IgD-negative memory B cell (primary cell): Measurements from ENCODE around the gene TRMT2A. TPM values are rescaled to one million over a fixed set of nuclear protein-coding genes. Genes with fewer than 3 reads are reported as not detected.
A peak's percentile ranks its signal among the peaks of the same experiment; 100 is the strongest.

ENCODE experiments used
- H3K27ac Mint-ChIP-seq, 3 donors: one replicate each; pipeline ENCODE4 v1.8.0; 2020 to 2022; ENCODE audit warnings: mild to moderate bottlenecking in 3 of 3, mixed read lengths in 3 of 3, moderate library complexity in 1 of 3
- H3K27me3 Mint-ChIP-seq: one replicate; pipeline ENCODE4 v1.8.0; 2021; ENCODE audit warnings: mixed read lengths
- H3K36me3 Mint-ChIP-seq: one replicate; pipeline ENCODE4 v1.8.0; 2020; ENCODE audit warnings: mild to moderate bottlenecking, mixed read lengths
- H3K4me1 Mint-ChIP-seq, 3 donors: one replicate each; pipeline ENCODE4 v1.8.0; 2020 to 2022; ENCODE audit warnings: mixed read lengths in 3 of 3, mild to moderate bottlenecking in 1 of 3
- H3K4me3 Mint-ChIP-seq, 4 donors: one replicate each; pipeline ENCODE4 v1.8.0; 2020 to 2022; ENCODE audit warnings: mild to moderate bottlenecking in 4 of 4, mixed read lengths in 4 of 4, moderate library complexity in 3 of 4
- H3K9me3 Mint-ChIP-seq, 3 donors: one replicate each; pipeline ENCODE4 v1.8.0; 2020 to 2021; ENCODE audit warnings: mixed read lengths in 3 of 3, mild to moderate bottlenecking in 1 of 3
- polyA plus RNA-seq: library from polyadenylated mRNA; unstranded; fragments of 300-500 nt; fragmentation: Illumina TruSeq; gene quantifications from one replicate; pipeline ENCODE4 v1.2.3, GENCODE V29; 2021

The TRMT2A gene
- polyA plus RNA-seq, 1 donor from 2014 or later = 33.7 TPM

- Mint-ChIP-seq H3K27me3 (no peaks in the 10 kb centered on the region), H3K27ac (peak overlapping the region in 1 of 3 donors; percentile 31), H3K4me3 (peak overlapping the region; percentile 75 to 91 (median 86)), H3K36me3 (no peaks in the 10 kb centered on the region), H3K9me3 (no peaks in the 10 kb centered on the region), H3K4me1 (peaks cover 4 to 12% (median 10%) of the 10 kb centered on the region in 3 donors)
Observed at GRCh38 chr22:20132686-20133246, 15.7 kb upstream of the TRMT2A start.

GRCh38 chr22:20131859-20132685 lies 15.0 kb upstream of the TRMT2A start:
- H3K9me3 Mint-ChIP-seq = no peaks in the 10 kb centered on the region
- H3K36me3 Mint-ChIP-seq = no peaks in the 10 kb centered on the region
- H3K4me1 Mint-ChIP-seq = peaks cover 4 to 12% (median 6%) of the 10 kb centered on the region in 3 donors
- no peak overlapping the region for H3K27ac Mint-ChIP-seq
- no peaks in the 10 kb centered on the region for H3K27me3 Mint-ChIP-seq
- H3K4me3 Mint-ChIP-seq = peak overlapping the region in 3 of 4 donors; percentile 75 to 91 (median 82)

GRCh38 chr22:20131597-20131858 lies 14.5 kb upstream of the TRMT2A start, which contains the start of gene ZDHHC8:
TSS of gene ZDHHC8 (plus strand) at chr22:20131804. CDS start at chr22:20131948, 144 bp downstream.
- no peaks in the 10 kb centered on the region for H3K27me3 Mint-ChIP-seq

GRCh38 chr22:20130731-20131596 lies 13.9 kb upstream of the TRMT2A start:
- Mint-ChIP-seq H3K27me3 (no peaks in the 10 kb centered on the region), H3K4me1 (peaks cover 3 to 7% (median 4%) of the 10 kb centered on the region in 3 donors), H3K27ac (peak overlapping the region in 2 of 3 donors; percentile 78 to 79), H3K36me3 (no peaks in the 10 kb centered on the region), H3K4me3 (peak overlapping the region; percentile 65 to 83 (median 80)), H3K9me3 (no peaks in the 10 kb centered on the region)

More at GRCh38 chr22:20131597-20131858, 14.5 kb upstream of the TRMT2A start, which contains the start of gene ZDHHC8:
- Mint-ChIP-seq H3K36me3 (no peaks in the 10 kb centered on the region), H3K27ac (peak within 1 kb of the TSS in 2 of 3 donors; percentile 31 to 78), H3K4me1 (peaks cover 4 to 11% (median 6%) of the 10 kb centered on the region in 3 donors), H3K9me3 (no peaks in the 10 kb centered on the region), H3K4me3 (peak within 1 kb of the TSS; percentile 75 to 91 (median 82))

- Mint-ChIP-seq H3K4me3 (peak overlapping the region; percentile 49 to 82 (median 72)), H3K27me3 (no peaks in the 10 kb centered on the region), H3K9me3 (no peaks in the 10 kb centered on the region), H3K27ac (peak overlapping the region in 1 of 3 donors; percentile 79), H3K4me1 (peaks cover 3 to 7% (median 4%) of the 10 kb centered on the region in 3 donors), H3K36me3 (no peaks in the 10 kb centered on the region)
Observed at GRCh38 chr22:20130319-20130718, 13.3 kb upstream of the TRMT2A start.

- no peaks in the 10 kb centered on the region for H3K36me3 Mint-ChIP-seq
Observed at GRCh38 chr22:20129747-20130014, 12.7 kb upstream of the TRMT2A start.

GRCh38 chr22:20128902-20129746 lies 12.1 kb upstream of the TRMT2A start:
- no peaks in the 10 kb centered on the region for H3K27me3 Mint-ChIP-seq
- peak overlapping the region in 3 of 4 donors; percentile 37 to 89 (median 44) for H3K4me3 Mint-ChIP-seq
- H3K4me1 Mint-ChIP-seq = peaks cover 0 to 3% (median 2%) of the 10 kb centered on the region in 3 donors
- no peaks in the 10 kb centered on the region for H3K9me3 Mint-ChIP-seq
- peak overlapping the region; percentile 43 to 81 (median 74) for H3K27ac Mint-ChIP-seq
- H3K36me3 Mint-ChIP-seq = no peaks in the 10 kb centered on the region

More at GRCh38 chr22:20129747-20130014, 12.7 kb upstream of the TRMT2A start:
- Mint-ChIP-seq H3K4me1 (peaks cover 3 to 5% (median 4%) of the 10 kb centered on the region in 3 donors), H3K9me3 (no peaks in the 10 kb centered on the region), H3K27ac (no peak overlapping the region), H3K27me3 (no peaks in the 10 kb centered on the region), H3K4me3 (peak overlapping the region in 1 of 4 donors; percentile 89)

GRCh38 chr22:20128619-20128901 lies 11.5 kb upstream of the TRMT2A start:
- Mint-ChIP-seq H3K36me3 (no peaks in the 10 kb centered on the region), H3K27me3 (no peaks in the 10 kb centered on the region), H3K4me1 (peaks cover 0 to 3% (median 1%) of the 10 kb centered on the region in 3 donors), H3K4me3 (peak overlapping the region in 1 of 4 donors; percentile 89), H3K27ac (peak overlapping the region in 2 of 3 donors; percentile 43 to 74), H3K9me3 (no peaks in the 10 kb centered on the region)

GRCh38 chr22:20127869-20128618 lies 11.0 kb upstream of the TRMT2A start:
- Mint-ChIP-seq H3K4me3 (peak overlapping the region in 2 of 4 donors; percentile 39 to 89), H3K27ac (peak overlapping the region; percentile 43 to 85 (median 74)), H3K9me3 (no peaks in the 10 kb centered on the region), H3K4me1 (peaks cover 0 to 2% (median 1%) of the 10 kb centered on the region in 3 donors), H3K27me3 (no peaks in the 10 kb centered on the region), H3K36me3 (no peaks in the 10 kb centered on the region)

GRCh38 chr22:20127318-20127868 lies 10.4 kb upstream of the TRMT2A start:
- Mint-ChIP-seq H3K9me3 (no peaks in the 10 kb centered on the region), H3K27ac (peak overlapping the region in 2 of 3 donors; percentile 19 to 74), H3K4me1 (peaks cover 0 to 1% (median 0%) of the 10 kb centered on the region in 3 donors), H3K27me3 (no peaks in the 10 kb centered on the region), H3K36me3 (no peaks in the 10 kb centered on the region), H3K4me3 (peak overlapping the region in 1 of 4 donors; percentile 89)

- Mint-ChIP-seq H3K4me3 (peak overlapping the region in 1 of 4 donors; percentile 89), H3K9me3 (no peaks in the 10 kb centered on the region), H3K27me3 (no peaks in the 10 kb centered on the region), H3K27ac (peak overlapping the region in 2 of 3 donors; percentile 31 to 74), H3K36me3 (no peaks in the 10 kb centered on the region), H3K4me1 (peaks cover 0 to 4% (median 0%) of the 10 kb centered on the region in 3 donors)
Observed at GRCh38 chr22:20126284-20127029, 9.4 kb upstream of the TRMT2A start.

GRCh38 chr22:20125201-20126174 lies 8.5 kb upstream of the TRMT2A start:
- Mint-ChIP-seq H3K9me3 (no peaks in the 10 kb centered on the region), H3K27ac (peak overlapping the region in 1 of 3 donors; percentile 32), H3K4me3 (peak overlapping the region in 1 of 4 donors; percentile 36), H3K36me3 (no peaks in the 10 kb centered on the region), H3K4me1 (peaks cover 0 to 4% (median 0%) of the 10 kb centered on the region in 3 donors), H3K27me3 (no peaks in the 10 kb centered on the region)
